Esophagus muscularis mucosa (tissue), 3 donors: ENCODE measurements around the gene NBEAL2.

ENCODE experiments used
- POLR2A ChIP-seq: fragments of 450-650 bp; IDR thresholded peaks from one replicate; pipeline ENCODE4 v1.6.1; 2017; ENCODE audit warnings: antibody characterized with exemption, moderate library complexity, mild to moderate bottlenecking, low read depth
- POLR2AphosphoS5 ChIP-seq, 2 donors: sonication (generic); formaldehyde crosslinking; IDR thresholded peaks; one replicate each; pipeline ENCODE4 v1.6.1; 2017; ENCODE audit warnings: antibody characterized with exemption in 2 of 2
- TF ChIP-seq, protein P1 (sequence below), 3 experiments: fragments of 200-600 bp in 2 of 3; fragments of 450-650 bp in 1 of 3; sonication (generic) in 2 of 3; IDR thresholded peaks; one replicate each; pipeline ENCODE4 v1.5.1; 2017 to 2019; ENCODE audit warnings: antibody characterized with exemption in 3 of 3, mild to moderate bottlenecking in 2 of 3, moderate library complexity in 1 of 3

DNA sequence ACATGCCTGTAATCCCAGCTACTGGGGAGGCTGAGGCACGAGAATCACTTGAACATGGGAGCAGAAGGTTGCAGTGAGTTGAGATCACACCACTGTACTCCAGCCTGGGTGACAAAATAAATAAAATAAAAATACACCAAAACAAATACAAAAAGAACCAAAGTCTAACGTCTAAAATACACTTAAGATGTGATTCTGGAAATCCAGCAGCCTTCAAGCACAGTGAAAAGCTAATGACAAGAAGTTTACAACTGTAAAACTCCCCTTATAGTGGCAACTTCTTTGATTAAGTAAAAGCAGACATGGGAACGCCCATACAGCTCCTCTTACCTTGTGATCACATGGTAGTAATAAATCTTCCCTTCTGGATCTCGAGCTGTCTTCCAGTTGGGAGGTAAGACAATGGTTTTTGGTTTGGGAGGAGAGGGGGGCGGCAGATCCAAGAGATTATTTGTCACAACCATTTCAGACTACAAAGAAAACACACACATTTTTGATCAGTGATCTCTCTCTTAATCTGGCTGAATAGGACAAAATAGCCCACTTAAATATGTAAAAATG lies 62.8 kb downstream of the NBEAL2 start:
- TF ChIP-seq, protein P1, sequence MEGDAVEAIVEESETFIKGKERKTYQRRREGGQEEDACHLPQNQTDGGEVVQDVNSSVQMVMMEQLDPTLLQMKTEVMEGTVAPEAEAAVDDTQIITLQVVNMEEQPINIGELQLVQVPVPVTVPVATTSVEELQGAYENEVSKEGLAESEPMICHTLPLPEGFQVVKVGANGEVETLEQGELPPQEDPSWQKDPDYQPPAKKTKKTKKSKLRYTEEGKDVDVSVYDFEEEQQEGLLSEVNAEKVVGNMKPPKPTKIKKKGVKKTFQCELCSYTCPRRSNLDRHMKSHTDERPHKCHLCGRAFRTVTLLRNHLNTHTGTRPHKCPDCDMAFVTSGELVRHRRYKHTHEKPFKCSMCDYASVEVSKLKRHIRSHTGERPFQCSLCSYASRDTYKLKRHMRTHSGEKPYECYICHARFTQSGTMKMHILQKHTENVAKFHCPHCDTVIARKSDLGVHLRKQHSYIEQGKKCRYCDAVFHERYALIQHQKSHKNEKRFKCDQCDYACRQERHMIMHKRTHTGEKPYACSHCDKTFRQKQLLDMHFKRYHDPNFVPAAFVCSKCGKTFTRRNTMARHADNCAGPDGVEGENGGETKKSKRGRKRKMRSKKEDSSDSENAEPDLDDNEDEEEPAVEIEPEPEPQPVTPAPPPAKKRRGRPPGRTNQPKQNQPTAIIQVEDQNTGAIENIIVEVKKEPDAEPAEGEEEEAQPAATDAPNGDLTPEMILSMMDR (IDR thresholded peaks at IDR 0.05): no peak
- TF ChIP-seq POLR2AphosphoS5 (IDR thresholded peaks at IDR 0.05): no peak
- no peak for TF ChIP-seq POLR2A
